Left lobe of liver (tissue), 2 donors: ENCODE results near the gene STRA6. TPM values are rescaled to one million over a fixed set of nuclear protein-coding genes. Genes with fewer than 3 reads are reported as not detected.
"Not testable (repeated sequence)": the region's sequence is repeated elsewhere in the genome, so short reads cannot be mapped to it uniquely, and the experiment has no call there.

Source experiments
- ATAC-seq: fragments of 200-7000 bp; cut with Tn5 transposase; one replicate; pipeline ENCODE4 v1.9.1; 2020; ENCODE audit warnings: mild to moderate bottlenecking, moderate library complexity
- DNase-seq: peaks from one replicate; pipeline ENCODE4 v3.0.0-alpha.2; 2020; ENCODE audit warnings: low spot score
- total RNA-seq: library from RNA; stranded (reverse); gene quantifications from one replicate; pipeline ENCODE4 v1.2.1, GENCODE V29; 2021
- donor health status: DM: no; HTN: no; CAD: no; lungs with moderate emphysema.
- donor health status: DM: no; HTN: yes; CAD: no.

STRA6 gene
- total RNA-seq, 1 donor from 2014 or later, result not detected

GRCh38 chr15:74170071-74170844 is 32.3 kb downstream of the STRA6 start:
- DNase-seq, result no peak
- no peak for ATAC-seq

GRCh38 chr15:74168711-74169126 is 33.9 kb downstream of the STRA6 start:
- peak; percentile 35 for DNase-seq
- ATAC-seq, result no peak

GRCh38 chr15:74167891-74168331 is 34.7 kb downstream of the STRA6 start:
- DNase-seq (peak; percentile 44), ATAC-seq (no peak)

GRCh38 chr15:74165461-74165860 is 37.1 kb downstream of the STRA6 start:
- ATAC-seq, result no peak
- DNase-seq, result no peak

- not testable (repeated sequence) for ATAC-seq, DNase-seq
These were observed 40.4 kb downstream of the STRA6 start for GRCh38 chr15:74162195-74162536.

- ATAC-seq, DNase-seq: not testable (repeated sequence)
These were observed 42.2 kb downstream of the STRA6 start for GRCh38 chr15:74160390-74160789.

- ATAC-seq, result no peak
These were observed 42.8 kb downstream of the STRA6 start for GRCh38 chr15:74159773-74160172.

GRCh38 chr15:74158855-74159650 is 43.5 kb downstream of the STRA6 start:
- ATAC-seq (no peak), DNase-seq (no peak)

More at GRCh38 chr15:74159773-74160172, 42.8 kb downstream of the STRA6 start:
- no peak for DNase-seq

- ATAC-seq (no peak), DNase-seq (no peak)
These were observed 44.4 kb downstream of the STRA6 start for GRCh38 chr15:74157868-74158827.

- ATAC-seq, result no peak
- DNase-seq, result no peak
These were observed 45.7 kb downstream of the STRA6 start for GRCh38 chr15:74156678-74157411.

- no peak for DNase-seq
- ATAC-seq, result no peak
These were observed 46.7 kb downstream of the STRA6 start for GRCh38 chr15:74155766-74156417.

- ATAC-seq (no peak), DNase-seq (no peak)
These were observed 55.5 kb downstream of the STRA6 start for GRCh38 chr15:74147051-74147450.

GRCh38 chr15:74146277-74146800 is 56.2 kb downstream of the STRA6 start:
- DNase-seq (no peak), ATAC-seq (no peak)

- DNase-seq, result no peak
- ATAC-seq, result no peak
These were observed 58.3 kb downstream of the STRA6 start for GRCh38 chr15:74144153-74144775.

GRCh38 chr15:74141591-74141990 is 61.0 kb downstream of the STRA6 start:
- ATAC-seq, result no peak
- no peak for DNase-seq

- DNase-seq (no peak), ATAC-seq (no peak)
These were observed 63.9 kb downstream of the STRA6 start for GRCh38 chr15:74138642-74139041.

GRCh38 chr15:74137537-74137894 is 65.1 kb downstream of the STRA6 start:
- ATAC-seq (no peak), DNase-seq (no peak)

GRCh38 chr15:74136814-74137536 is 65.6 kb downstream of the STRA6 start:
- ATAC-seq (no peak), DNase-seq (no peak)

GRCh38 chr15:74136540-74136813 is 66.1 kb downstream of the STRA6 start:
- ATAC-seq (no peak), DNase-seq (no peak)
